HG03432 (cell line): ENCODE measurements around the gene VENTX.

Experiments used
- ATAC-seq: cut with Tn5 transposase; IDR thresholded peaks from one replicate; pipeline ENCODE4 v1.9.1; 2021; ENCODE audit warnings: mild to moderate bottlenecking, moderate library complexity; ENCODE audit not compliant: unreplicated experiment

Gene VENTX

DNA sequence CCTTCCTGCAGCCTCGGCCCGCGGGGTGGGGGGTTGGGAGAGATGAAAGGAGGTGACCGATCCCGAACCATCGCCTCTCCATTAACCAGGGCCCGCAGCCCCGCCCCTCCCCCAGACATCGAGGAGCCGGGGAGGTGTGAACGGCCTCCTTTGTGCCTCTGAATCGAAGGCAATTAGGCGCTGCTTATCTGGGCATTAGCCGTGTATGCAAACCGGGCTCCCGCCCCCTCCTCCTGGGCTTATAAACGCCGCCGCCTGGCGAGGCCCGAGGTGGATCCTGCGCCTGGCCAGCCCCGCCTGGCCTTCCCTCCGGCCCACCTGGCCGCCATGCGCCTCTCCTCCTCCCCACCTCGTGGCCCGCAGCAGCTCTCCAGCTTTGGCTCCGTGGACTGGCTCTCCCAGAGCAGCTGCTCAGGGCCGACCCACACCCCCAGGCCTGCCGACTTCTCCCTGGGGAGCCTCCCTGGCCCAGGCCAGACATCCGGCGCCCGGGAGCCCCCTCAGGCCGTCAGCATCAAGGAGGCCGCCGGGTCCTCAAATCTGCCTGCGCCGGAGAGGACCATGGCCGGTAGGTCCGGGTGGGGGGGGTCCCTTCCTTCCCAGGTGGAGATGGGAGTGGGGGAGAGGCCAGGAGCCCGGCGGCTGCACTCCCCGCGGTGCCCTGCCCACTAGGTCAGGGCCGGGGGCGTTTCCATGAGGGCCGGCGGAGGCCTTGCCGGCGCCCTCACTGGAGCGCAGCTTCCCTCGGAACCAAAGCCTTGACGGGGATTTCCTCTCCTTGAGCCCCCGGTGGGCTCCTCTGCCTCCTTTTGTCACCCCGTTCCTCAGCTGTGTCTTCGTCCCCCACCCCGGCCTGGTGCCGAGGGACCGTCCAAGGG is at the start of gene VENTX:
VENTX (plus strand) TSS at position 268 of the 878 bp plus-strand sequence; CDS start at position 328, 60 bp downstream.
- ATAC-seq = no peak

- ATAC-seq = no peak
Measured at GRCh38 chr10:133187906-133188681, 49.6 kb upstream of the VENTX start.

GRCh38 chr10:133189256-133189655 is 48.4 kb upstream of the VENTX start:
- ATAC-seq = no peak

DNA sequence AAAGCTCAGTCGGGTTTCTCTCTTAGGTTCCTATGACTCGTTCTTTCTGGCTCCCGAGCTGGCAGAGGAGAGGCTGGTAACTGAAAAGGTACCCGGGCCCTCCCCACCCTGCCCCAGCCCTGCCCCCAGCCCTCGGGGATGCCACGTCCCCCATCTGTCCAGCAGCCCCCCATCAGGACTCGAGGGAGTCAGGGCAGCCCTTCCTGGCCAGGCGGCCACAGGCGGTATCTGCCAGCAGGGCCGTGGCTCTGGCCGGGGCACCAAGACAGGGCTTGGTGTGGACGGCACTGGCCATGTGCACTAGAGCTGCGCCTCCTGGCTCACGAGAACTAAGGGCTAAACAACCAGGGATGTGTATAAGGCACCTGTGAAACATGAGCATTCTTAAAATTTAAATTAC is 47.9 kb upstream of the VENTX start:
- ATAC-seq = no peak

DNA sequence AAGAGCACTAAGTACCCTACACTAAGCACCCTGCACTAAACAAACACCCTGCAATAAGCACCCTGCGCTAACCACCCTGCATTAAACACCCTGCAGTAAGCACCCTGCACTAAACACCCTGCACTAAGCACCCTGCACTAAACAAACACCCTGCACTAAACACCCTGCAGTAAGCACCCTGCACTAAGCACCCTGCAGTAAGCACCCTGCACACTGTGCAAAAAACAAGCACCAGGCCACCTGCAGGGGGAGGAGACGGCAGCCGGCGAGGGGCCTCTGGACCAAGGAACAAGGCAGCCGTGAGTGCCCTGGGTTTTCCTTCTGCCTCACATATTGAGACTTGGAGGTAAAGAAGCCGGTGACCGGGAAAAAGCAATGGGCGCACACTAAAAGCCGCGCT is 47.4 kb upstream of the VENTX start:
- ATAC-seq = no peak

- no peak for ATAC-seq
Measured at GRCh38 chr10:133191651-133192050, 46.0 kb upstream of the VENTX start.

GRCh38 chr10:133194151-133194550 is 43.5 kb upstream of the VENTX start:
- ATAC-seq = no peak

DNA sequence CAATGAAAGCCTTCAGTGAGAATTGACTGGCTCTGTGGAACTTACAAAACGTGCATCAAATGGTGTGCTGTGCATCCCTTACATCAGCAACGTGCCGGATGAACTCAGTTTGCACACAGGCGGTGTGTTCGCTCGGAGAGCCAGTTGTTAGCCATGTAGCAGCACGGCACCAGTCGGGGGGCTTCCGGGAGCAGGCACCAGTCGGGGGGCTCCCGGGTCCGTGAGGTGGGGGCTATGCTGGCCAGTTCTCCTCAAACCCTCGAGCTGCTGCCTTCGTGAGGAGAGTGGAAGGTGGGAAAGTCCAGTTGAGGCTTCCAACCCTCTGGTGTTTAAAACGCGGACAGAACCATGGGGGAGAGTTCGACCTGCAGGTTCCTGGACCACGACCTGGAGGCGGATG is 42.6 kb upstream of the VENTX start:
- no peak for ATAC-seq

- no peak for ATAC-seq
Measured at GRCh38 chr10:133195611-133196010, 42.0 kb upstream of the VENTX start.

DNA sequence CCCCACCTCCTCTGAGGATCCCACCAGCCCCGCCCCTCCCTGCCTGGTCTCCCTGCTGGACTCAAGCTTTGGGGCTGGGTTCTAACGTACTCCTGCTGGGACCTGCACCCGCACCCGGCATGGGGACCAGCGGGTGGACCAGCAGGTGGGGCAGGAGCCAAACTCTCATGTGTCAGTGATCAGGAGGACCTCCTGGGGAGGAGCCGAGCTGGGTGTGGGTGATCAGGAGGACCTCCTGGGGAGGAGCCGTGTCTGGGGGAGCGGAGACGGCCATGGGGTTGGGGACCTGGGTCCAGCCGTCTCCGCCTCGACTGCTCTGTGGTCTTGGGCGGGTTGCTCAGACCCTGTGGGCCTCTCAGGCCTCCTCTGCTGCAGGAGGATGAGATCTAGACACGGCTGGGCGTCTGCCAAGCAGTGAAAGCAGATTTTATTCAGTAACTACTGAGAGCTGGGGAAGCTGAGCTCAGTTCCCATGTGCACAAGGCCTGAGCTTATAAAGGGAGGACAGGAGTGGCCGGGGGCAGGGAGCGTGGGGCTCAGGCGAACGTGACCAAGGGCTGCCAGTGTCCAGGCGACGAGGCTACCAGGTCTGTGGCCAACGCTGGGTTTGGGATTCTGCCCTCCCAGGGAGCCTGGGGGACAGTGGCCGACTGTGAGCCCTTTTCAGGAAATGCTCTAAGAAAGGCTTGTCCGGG is 41.3 kb upstream of the VENTX start:
- ATAC-seq = no peak

DNA sequence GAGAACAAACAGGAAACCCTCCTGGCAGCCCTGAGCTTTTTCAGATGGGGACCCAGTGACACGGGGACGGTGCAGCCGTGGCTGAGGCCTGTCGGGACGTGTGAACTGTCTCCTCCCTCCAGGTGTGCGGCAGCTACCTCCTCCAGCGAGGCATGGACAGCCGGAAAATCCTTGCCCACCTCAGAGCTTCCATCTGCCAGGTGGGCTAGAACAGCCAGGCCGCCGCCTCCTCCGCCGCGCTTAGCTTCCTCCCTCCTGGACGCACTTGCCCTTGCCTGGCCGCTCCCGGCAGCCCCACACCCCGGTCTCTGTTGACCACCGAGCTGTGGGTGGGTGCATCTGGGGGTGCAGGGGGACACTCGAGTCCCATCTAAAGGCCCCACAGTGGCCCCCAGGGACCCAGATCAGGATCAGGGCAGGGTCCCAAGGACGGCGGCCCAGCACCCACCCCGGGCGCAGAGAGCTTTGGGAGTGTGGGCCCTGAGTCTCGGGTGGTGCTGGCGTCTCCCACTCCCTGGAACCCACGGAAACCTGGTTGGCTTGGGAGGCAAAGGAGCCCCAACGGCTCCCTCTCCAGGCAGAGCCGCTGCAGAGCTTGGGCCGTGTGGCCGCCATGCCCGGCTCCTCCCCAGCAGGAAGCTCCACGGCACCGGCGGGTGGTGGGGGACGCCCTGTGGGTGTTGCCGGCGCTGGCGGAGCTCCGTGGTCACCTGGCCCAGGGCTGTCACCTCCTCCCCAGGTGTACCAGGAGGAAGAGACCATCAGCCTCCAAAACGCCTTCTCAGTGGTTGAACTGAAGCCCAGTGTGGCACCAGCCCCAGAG is 40.5 kb upstream of the VENTX start:
- no peak for ATAC-seq

DNA sequence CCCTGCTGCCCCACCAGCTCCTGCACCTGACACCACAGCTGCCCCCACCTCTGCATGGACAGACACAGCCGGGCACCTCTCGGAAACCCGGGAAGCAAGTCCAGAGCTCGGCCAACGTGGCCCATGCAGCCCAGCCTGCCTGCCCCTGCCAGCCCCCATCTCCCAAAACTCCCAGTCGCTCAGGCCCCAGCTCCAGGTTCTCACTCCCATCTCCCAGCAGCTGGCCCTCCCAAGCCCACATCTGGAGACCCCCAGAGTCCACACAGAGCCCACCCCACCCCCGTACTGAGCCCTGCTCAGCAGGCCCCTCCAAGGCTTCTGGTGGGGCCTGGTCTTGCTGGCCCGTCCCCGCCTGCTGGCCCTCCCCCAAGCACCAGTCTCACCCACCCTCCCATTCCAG is 39.9 kb upstream of the VENTX start:
- ATAC-seq = no peak

GRCh38 chr10:133198206-133198605 is 39.4 kb upstream of the VENTX start:
- ATAC-seq = no peak

GRCh38 chr10:133198621-133199487 is 38.8 kb upstream of the VENTX start:
- no peak for ATAC-seq

GRCh38 chr10:133199488-133199885 is 38.2 kb upstream of the VENTX start:
- no peak for ATAC-seq

GRCh38 chr10:133199992-133200611 is 37.6 kb upstream of the VENTX start:
- no peak for ATAC-seq

DNA sequence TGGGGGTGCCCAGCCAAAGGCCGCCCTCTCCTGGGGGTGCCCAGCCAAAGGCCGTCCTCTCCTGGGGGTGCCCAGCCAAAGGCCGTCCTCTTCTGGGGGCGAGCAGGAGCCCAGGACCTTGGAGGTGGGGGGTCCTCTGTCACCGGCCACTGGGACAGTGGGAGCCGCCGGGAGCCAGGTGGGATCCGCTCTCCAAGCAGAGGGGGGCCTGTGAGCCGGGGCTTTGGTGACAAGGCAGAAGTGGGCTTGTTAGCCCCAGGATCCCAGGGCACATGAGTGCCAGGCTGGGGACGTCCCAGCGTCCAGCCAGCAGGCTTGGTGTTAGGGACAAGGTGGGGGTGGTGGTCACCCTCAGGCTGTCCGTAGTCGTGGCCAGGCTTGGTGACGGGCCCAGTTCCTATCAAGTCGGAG is 37.0 kb upstream of the VENTX start:
- ATAC-seq = no peak

- ATAC-seq = no peak
Measured at GRCh38 chr10:133201151-133201947, 36.3 kb upstream of the VENTX start.
